Liver (tissue), 9 donors: ENCODE results near the gene HSD17B1. TPM values are rescaled to one million over a fixed set of nuclear protein-coding genes. Genes with fewer than 3 reads are reported as not detected.
A peak's percentile ranks its signal among the peaks of the same experiment; 100 is the strongest.

Source experiments
- DNase-seq: peaks from one replicate; pipeline ENCODE4 v3.0.0-alpha.2; 2017; ENCODE audit warnings: low spot score
- H3K27ac ChIP-seq, 2 donors: one replicate each; pipeline ENCODE4 v1.7.0; 2013; ENCODE audit warnings: inconsistent platforms in 2 of 2, low read length in 2 of 2, control low read depth in 1 of 2, low read depth in 1 of 2, mild to moderate bottlenecking in 1 of 2
- H3K27me3 ChIP-seq, 4 donors: one replicate each; pipeline versions ENCODE4 v1.6.1 to v1.7.0; 2013; ENCODE audit warnings: low read length in 3 of 4, inconsistent platforms in 1 of 4, mild to moderate bottlenecking in 1 of 4, moderate library complexity in 1 of 4; ENCODE audit not compliant: control insufficient read depth in 4 of 4, insufficient read depth in 4 of 4
- H3K36me3 ChIP-seq, 4 donors: one replicate each; pipeline versions ENCODE4 v1.6.1 to v1.7.0; 2013; ENCODE audit warnings: low read length in 3 of 4, mild to moderate bottlenecking in 3 of 4, low read depth in 1 of 4, moderate library complexity in 1 of 4; ENCODE audit not compliant: control insufficient read depth in 4 of 4, insufficient read depth in 3 of 4
- H3K4me1 ChIP-seq, 4 donors: one replicate each; pipeline versions ENCODE4 v1.6.1 to v1.7.0; 2013; ENCODE audit warnings: low read length in 3 of 4, mild to moderate bottlenecking in 3 of 4, moderate library complexity in 1 of 4; ENCODE audit not compliant: control insufficient read depth in 4 of 4, insufficient read depth in 4 of 4
- H3K4me3 ChIP-seq, 3 donors: one replicate each; pipeline versions ENCODE4 v1.6.1 to v1.7.0; 2013; ENCODE audit warnings: low read length in 3 of 3, control low read depth in 1 of 3, low read depth in 1 of 3, mild to moderate bottlenecking in 1 of 3
- H3K9ac ChIP-seq, 2 donors: one replicate each; pipeline ENCODE4 v1.7.0; 2013; ENCODE audit warnings: low read length in 2 of 2, mild to moderate bottlenecking in 2 of 2, moderate library complexity in 2 of 2, control low read depth in 1 of 2, low read depth in 1 of 2
- H3K9me3 ChIP-seq, 4 donors: one replicate each; pipeline versions ENCODE4 v1.6.1 to v1.7.0; 2013; ENCODE audit warnings: low read length in 3 of 4; ENCODE audit not compliant: control insufficient read depth in 4 of 4
- ATF3 ChIP-seq: IDR thresholded peaks from 2 replicates; pipeline ENCODE4 v1.6.1; 2016; ENCODE audit warnings: antibody characterized with exemption
- EGR1 ChIP-seq, 2 donors: IDR thresholded peaks; 2 replicates each; pipeline ENCODE4 v1.6.1; 2016 to 2018; ENCODE audit warnings: antibody characterized with exemption in 2 of 2, low read depth in 2 of 2
- FOXA1 ChIP-seq: IDR thresholded peaks from 2 replicates; pipeline ENCODE4 v1.6.1; 2016; ENCODE audit warnings: antibody characterized with exemption
- FOXA2 ChIP-seq: IDR thresholded peaks from 2 replicates; pipeline ENCODE4 v1.6.1; 2016; ENCODE audit warnings: antibody characterized with exemption
- GABPA ChIP-seq, 2 donors: IDR thresholded peaks in 1 of 2; conservative IDR thresholded peaks in 1 of 2; 2 replicates each; pipeline ENCODE4 v1.6.1; 2016; ENCODE audit warnings: antibody characterized with exemption in 2 of 2, mild to moderate bottlenecking in 1 of 2, moderate library complexity in 1 of 2
- HNF4A ChIP-seq, 2 donors: conservative IDR thresholded peaks; 2 replicates each; pipeline ENCODE4 v1.6.1; 2016; ENCODE audit warnings: antibody characterized with exemption in 2 of 2, mild to moderate bottlenecking in 2 of 2
- HNF4G ChIP-seq: IDR thresholded peaks from 2 replicates; pipeline ENCODE4 v1.6.1; 2016; ENCODE audit warnings: antibody characterized with exemption
- JUND ChIP-seq, 2 donors: IDR thresholded peaks; 2 replicates each; pipeline ENCODE4 v1.6.1; 2016; ENCODE audit warnings: antibody characterized with exemption in 2 of 2
- NR2F2 ChIP-seq: IDR thresholded peaks from 2 replicates; pipeline ENCODE4 v1.6.1; 2016; ENCODE audit warnings: antibody characterized with exemption
- RAD21 ChIP-seq, 2 donors: IDR thresholded peaks; 2 replicates each; pipeline ENCODE4 v1.6.1; 2016; ENCODE audit warnings: antibody characterized with exemption in 2 of 2, mild to moderate bottlenecking in 2 of 2
- RXRA ChIP-seq, 2 donors: IDR thresholded peaks; 2 replicates each; pipeline ENCODE4 v1.6.1; 2017 to 2018; ENCODE audit warnings: antibody characterized with exemption in 2 of 2, mild to moderate bottlenecking in 1 of 2
- SP1 ChIP-seq: IDR thresholded peaks from 2 replicates; pipeline ENCODE4 v1.6.1; 2018; ENCODE audit warnings: antibody characterized with exemption, mild to moderate bottlenecking
- TAF1 ChIP-seq: conservative IDR thresholded peaks from 2 replicates; pipeline ENCODE4 v1.6.1; 2016; ENCODE audit warnings: antibody characterized with exemption, mild to moderate bottlenecking
- YY1 ChIP-seq: IDR thresholded peaks from 2 replicates; pipeline ENCODE4 v1.6.1; 2016; ENCODE audit warnings: antibody characterized with exemption, mild to moderate bottlenecking
- WGBS: extraction: QIAGEN DNeasy Blood & Tissue Kit; methylation state at CpG from one replicate; pipeline ENCODE4 v1.1.7; 2013; 5-methylcytosine and 5-hydroxymethylcytosine counted together
- polyA plus RNA-seq, 2 donors: library from polyadenylated mRNA; stranded (reverse) in 1 of 2; unstranded in 1 of 2; fragments of 200-250 nt in 1 of 2; fragments of >200 nt in 1 of 2; fragmentation: Nextera tagmentation in 1 of 2; extraction: Ambion mirVana in 1 of 2; gene quantifications; one replicate each; pipeline versions ENCODE4 v1.2.1 to v1.2.3, GENCODE V29; 2013 to 2015
- total RNA-seq, 2 donors: library from RNA; depleted of rRNA; stranded (reverse); fragments of >200 nt; gene quantifications; one replicate each; pipeline ENCODE4 v1.2.3, GENCODE V29; 2014
- TF ChIP-seq, protein P1 (sequence below): fragments of 150-350 bp; IDR thresholded peaks from 2 replicates; pipeline ENCODE4 v1.5.1; 2017; ENCODE audit warnings: improper control_type of control experiment, low read depth, low read length; ENCODE audit not compliant: missing input control
- TF ChIP-seq, protein P2 (sequence below): IDR thresholded peaks from 2 replicates; pipeline ENCODE4 v1.6.1; 2016; ENCODE audit warnings: antibody characterized with exemption
- TF ChIP-seq, protein P3 (sequence below): IDR thresholded peaks from 2 replicates; pipeline ENCODE4 v1.6.1; 2016; ENCODE audit warnings: antibody characterized with exemption, mild to moderate bottlenecking
- TF ChIP-seq, protein P4 (sequence below): IDR thresholded peaks from 2 replicates; pipeline ENCODE4 v1.6.1; 2016; ENCODE audit warnings: antibody characterized with exemption
- donor health status: healthy.
- donor health status: healthy.
- donor health status: healthy.
- donor health status: healthy.
- donor health status: healthy.

The HSD17B1 gene
- total and polyA plus RNA-seq, 4 donors: 0.67 to 1.8 (median 1.0) TPM

- H3K36me3 ChIP-seq: peaks cover 0 to 4% (median 2%) of the 10 kb centered on the region in 4 donors
- peak overlapping the region in 2 of 3 donors; percentile 3 to 56 for H3K4me3 ChIP-seq
- TF ChIP-seq GABPA (IDR thresholded peaks at IDR 0.05 in 1 of 2, conservative IDR thresholded peaks at IDR 0.05 in 1 of 2): no peak
- TF ChIP-seq, protein P1, sequence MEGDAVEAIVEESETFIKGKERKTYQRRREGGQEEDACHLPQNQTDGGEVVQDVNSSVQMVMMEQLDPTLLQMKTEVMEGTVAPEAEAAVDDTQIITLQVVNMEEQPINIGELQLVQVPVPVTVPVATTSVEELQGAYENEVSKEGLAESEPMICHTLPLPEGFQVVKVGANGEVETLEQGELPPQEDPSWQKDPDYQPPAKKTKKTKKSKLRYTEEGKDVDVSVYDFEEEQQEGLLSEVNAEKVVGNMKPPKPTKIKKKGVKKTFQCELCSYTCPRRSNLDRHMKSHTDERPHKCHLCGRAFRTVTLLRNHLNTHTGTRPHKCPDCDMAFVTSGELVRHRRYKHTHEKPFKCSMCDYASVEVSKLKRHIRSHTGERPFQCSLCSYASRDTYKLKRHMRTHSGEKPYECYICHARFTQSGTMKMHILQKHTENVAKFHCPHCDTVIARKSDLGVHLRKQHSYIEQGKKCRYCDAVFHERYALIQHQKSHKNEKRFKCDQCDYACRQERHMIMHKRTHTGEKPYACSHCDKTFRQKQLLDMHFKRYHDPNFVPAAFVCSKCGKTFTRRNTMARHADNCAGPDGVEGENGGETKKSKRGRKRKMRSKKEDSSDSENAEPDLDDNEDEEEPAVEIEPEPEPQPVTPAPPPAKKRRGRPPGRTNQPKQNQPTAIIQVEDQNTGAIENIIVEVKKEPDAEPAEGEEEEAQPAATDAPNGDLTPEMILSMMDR: peak; percentile 38
- no peak for TF ChIP-seq ATF3
- TF ChIP-seq HNF4A (conservative IDR thresholded peaks at IDR 0.05): no peak
- no peak for TF ChIP-seq NR2F2
- no peak for TF ChIP-seq HNF4G
- TF ChIP-seq TAF1: no peak
- TF ChIP-seq RAD21 (IDR thresholded peaks at IDR 0.05): peak; percentile 51 to 69
- TF ChIP-seq FOXA1: no peak
- no peak for TF ChIP-seq YY1
- peak; percentile 67 to 70 for TF ChIP-seq EGR1 (IDR thresholded peaks at IDR 0.05; ENCODE audit: low read depth in 2 of 2)
- TF ChIP-seq, protein P2, sequence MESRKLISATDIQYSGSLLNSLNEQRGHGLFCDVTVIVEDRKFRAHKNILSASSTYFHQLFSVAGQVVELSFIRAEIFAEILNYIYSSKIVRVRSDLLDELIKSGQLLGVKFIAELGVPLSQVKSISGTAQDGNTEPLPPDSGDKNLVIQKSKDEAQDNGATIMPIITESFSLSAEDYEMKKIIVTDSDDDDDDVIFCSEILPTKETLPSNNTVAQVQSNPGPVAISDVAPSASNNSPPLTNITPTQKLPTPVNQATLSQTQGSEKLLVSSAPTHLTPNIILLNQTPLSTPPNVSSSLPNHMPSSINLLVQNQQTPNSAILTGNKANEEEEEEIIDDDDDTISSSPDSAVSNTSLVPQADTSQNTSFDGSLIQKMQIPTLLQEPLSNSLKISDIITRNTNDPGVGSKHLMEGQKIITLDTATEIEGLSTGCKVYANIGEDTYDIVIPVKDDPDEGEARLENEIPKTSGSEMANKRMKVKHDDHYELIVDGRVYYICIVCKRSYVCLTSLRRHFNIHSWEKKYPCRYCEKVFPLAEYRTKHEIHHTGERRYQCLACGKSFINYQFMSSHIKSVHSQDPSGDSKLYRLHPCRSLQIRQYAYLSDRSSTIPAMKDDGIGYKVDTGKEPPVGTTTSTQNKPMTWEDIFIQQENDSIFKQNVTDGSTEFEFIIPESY: no peak
- no peak for TF ChIP-seq SP1
- TF ChIP-seq JUND (IDR thresholded peaks at IDR 0.05): no peak
- TF ChIP-seq, protein P3, sequence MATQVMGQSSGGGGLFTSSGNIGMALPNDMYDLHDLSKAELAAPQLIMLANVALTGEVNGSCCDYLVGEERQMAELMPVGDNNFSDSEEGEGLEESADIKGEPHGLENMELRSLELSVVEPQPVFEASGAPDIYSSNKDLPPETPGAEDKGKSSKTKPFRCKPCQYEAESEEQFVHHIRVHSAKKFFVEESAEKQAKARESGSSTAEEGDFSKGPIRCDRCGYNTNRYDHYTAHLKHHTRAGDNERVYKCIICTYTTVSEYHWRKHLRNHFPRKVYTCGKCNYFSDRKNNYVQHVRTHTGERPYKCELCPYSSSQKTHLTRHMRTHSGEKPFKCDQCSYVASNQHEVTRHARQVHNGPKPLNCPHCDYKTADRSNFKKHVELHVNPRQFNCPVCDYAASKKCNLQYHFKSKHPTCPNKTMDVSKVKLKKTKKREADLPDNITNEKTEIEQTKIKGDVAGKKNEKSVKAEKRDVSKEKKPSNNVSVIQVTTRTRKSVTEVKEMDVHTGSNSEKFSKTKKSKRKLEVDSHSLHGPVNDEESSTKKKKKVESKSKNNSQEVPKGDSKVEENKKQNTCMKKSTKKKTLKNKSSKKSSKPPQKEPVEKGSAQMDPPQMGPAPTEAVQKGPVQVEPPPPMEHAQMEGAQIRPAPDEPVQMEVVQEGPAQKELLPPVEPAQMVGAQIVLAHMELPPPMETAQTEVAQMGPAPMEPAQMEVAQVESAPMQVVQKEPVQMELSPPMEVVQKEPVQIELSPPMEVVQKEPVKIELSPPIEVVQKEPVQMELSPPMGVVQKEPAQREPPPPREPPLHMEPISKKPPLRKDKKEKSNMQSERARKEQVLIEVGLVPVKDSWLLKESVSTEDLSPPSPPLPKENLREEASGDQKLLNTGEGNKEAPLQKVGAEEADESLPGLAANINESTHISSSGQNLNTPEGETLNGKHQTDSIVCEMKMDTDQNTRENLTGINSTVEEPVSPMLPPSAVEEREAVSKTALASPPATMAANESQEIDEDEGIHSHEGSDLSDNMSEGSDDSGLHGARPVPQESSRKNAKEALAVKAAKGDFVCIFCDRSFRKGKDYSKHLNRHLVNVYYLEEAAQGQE: no peak
- no peak for TF ChIP-seq FOXA2
- TF ChIP-seq, protein P4, sequence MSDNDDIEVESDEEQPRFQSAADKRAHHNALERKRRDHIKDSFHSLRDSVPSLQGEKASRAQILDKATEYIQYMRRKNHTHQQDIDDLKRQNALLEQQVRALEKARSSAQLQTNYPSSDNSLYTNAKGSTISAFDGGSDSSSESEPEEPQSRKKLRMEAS: no peak
- TF ChIP-seq RXRA (IDR thresholded peaks at IDR 0.05): peak in 1 of 2 donors; percentile 13
- H3K27ac ChIP-seq: peak overlapping the region in 1 of 2 donors; percentile 59
- no peak overlapping the region for H3K9ac ChIP-seq
- no peaks in the 10 kb centered on the region for H3K27me3 ChIP-seq
- WGBS: 8% methylated on average over 73 of the region's 74 CpGs
- peak; percentile 81 for DNase-seq
- H3K9me3 ChIP-seq: no peaks in the 10 kb centered on the region
- peaks cover 7 to 36% (median 25%) of the 10 kb centered on the region in 4 donors for H3K4me1 ChIP-seq
These were observed 4.5 kb upstream of the HSD17B1 start for GRCh38 chr17:42548070-42548837.
